HG02798 (cell line): ENCODE results near the gene ADRA2C.

Source experiments
- ATAC-seq: cut with Tn5 transposase; IDR thresholded peaks from one replicate; pipeline ENCODE4 v1.9.1; 2021; ENCODE audit warnings: mild to moderate bottlenecking; ENCODE audit not compliant: unreplicated experiment, poor library complexity

Gene ADRA2C

DNA sequence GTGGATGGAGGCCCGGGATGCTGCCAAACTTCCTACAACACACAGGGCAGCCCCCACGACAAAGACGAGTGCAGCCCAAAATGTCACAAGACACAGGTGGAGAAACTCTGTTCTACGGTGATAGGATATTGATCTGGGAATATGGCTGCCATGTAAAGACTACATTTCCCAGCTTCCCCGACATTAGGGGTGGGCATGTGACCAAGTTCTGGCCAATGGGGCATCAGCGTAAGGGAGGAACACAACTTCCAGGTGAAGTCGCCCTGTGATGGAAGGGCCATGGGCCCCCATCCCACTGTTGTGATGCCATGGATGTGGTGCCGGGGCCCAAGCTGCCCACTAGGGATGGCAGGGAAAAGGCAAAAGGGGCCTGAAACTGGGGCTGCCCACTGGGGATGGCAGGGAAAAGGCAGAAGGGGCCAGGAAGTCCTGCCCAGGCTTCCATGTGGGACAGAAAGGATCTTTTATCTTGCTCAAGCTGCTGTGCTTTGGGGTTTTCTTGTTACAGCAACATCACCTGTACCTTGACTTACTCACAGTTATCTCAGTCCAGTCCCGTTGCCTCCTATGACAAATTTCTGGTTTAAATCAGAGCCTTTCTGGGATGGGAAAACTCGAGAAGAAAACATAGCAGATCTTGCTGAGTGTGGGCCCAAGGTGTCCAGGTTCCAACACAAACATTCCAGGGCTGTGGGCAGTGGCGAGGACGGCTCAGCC is 9.7 kb upstream of the ADRA2C start:
- no peak for ATAC-seq

DNA sequence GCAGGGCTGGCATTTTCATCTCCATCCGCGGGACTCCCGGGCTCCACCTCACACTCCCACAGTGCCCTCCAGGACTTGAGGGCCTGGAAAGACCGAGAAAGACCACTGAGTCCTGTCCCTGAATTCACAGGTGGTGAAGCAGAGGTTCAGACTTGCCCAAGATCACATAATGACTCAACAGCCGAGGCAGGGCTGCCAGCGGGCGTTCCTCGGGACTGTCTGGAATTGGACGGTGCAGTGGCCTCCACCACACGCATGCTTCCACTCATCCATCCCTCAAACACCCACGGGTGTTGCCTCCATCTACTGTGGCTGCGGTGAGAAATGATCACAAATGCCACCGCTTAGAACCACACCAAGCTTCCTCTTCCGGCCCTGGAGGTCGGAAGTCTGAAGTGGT is 6.9 kb upstream of the ADRA2C start:
- no peak for ATAC-seq

DNA sequence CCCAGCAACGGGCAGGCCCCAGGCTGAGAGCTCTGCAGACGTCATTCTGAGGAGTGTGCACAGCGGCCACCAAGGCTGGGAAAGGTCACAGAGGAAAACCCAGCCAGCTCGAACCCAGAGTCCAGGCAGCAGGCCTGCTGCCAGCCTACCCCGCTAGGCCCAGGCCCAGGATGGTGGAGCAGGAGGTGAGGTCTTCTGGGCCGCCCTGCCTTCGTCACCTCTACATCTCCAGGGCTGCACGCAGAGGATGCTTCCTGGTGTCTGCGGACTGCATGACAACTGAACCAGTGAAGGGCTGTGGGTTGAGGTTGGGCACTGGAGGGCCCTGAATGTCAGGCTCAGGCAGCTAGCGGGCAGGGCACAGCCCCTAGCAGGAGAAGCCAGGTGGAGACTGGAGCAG is 5.8 kb upstream of the ADRA2C start:
- ATAC-seq, result no peak

DNA sequence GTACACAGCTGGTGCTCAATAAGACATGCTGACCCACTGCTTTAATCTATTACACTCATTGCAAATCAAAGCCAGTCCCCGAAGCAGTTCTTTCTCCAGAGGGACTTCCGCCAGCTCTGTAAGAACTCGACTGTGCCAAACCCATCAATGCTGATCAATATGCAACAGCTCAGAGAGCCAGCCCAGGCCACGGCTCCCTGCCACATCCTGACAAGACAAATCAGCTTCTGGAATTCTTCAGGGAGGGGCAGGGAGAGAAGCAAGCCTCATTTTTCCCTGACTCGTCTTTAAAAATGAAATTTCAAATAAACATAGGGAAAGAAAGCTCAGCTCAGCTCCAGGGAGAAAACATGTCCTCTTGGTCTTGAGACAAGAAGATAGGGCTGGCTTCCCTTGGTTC is 5.3 kb upstream of the ADRA2C start:
- ATAC-seq, result no peak

DNA sequence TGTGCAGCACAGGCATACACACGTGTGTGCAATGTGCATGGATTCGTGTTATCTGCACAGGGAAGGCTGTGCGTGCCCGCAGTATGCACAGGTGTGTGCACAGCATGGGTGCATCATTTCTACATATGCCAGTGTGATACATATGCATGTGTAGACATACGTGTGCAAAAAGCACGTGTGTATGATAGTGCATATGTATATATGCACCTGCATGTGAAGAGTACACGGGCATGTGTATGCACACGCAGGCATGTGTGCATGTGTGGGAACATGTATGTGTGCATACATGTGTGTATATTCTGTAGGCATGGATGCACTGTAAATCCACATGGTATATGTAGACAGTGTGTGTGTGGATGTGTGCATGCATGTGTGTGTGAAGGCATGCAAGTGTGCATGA is 3.9 kb upstream of the ADRA2C start:
- no peak for ATAC-seq

DNA sequence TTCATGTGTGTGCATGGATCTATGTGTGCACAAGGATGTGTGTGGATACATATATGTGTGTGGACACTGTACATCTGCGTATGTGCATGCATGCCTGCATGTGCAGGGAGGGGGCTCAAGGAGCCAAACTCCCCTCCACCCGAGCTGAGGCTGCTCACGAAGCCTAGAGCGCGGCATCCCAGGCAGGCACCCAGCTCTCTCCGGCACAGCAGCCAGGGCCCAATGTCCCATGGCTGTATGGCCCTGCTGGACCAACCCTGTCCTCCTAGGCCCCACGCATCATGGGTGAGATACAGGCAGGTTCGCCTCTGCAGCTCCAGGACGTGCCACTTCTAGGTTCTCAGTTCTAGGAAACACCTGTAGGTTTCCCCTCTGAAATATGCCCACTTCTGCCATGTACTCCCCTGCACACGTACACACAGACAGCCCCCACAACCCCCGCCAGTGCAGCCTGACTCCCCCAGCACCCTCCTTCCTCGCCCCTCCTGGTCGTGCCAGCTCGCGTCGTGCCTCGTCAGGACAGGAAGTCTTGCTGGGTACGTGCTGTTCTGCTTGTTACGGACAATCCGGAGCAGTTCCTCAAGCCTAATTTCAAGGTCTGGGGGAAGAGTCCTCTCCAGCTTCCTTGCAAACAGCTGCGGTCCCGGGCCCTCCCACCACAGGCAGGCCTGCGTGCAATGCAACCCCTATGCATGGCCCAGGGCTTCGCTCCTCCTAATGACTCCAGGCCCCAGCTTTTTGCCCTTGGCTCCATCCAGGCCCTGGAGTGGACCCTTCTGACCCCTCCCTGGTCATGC is 3.2 kb upstream of the ADRA2C start:
- no peak for ATAC-seq

DNA sequence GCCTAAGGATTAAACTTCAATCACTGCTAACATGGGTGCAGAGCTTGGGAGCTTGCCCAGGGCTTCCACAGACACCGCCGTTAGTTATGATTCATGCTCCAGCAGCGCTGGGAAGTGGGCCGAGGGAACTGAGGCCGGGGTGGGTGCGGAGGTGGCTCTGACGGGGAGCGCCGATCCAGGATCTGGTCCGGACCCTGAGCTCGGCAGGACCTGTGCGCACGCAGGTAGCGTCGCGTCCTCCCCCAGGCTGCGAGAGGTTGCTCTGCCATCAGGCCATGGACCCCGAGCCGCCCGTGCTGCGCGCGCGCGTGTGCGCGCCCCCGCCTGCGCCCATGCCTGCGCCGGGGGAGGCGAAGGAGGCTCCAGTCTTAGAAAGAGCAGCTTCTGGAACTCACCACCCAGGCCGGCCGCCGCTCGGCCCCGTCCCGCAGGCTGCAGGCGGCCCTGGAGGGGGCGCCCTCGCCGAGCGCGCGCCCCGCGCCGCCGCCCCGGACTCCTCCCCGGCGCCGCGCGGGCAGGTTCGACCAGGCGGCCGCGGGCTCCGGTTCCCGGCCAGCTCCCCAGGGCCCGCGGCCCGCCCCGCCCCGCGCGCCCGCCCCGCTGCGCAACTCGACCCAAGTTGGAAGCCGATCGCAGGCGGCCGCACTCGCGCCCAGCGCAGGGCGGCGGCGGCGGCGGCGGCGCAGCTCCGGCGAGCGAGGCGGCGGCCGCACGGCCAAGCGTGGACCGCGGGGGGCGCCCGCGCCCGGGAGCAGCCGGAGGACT is 732 bp upstream of the ADRA2C start:
- ATAC-seq, result no peak

DNA sequence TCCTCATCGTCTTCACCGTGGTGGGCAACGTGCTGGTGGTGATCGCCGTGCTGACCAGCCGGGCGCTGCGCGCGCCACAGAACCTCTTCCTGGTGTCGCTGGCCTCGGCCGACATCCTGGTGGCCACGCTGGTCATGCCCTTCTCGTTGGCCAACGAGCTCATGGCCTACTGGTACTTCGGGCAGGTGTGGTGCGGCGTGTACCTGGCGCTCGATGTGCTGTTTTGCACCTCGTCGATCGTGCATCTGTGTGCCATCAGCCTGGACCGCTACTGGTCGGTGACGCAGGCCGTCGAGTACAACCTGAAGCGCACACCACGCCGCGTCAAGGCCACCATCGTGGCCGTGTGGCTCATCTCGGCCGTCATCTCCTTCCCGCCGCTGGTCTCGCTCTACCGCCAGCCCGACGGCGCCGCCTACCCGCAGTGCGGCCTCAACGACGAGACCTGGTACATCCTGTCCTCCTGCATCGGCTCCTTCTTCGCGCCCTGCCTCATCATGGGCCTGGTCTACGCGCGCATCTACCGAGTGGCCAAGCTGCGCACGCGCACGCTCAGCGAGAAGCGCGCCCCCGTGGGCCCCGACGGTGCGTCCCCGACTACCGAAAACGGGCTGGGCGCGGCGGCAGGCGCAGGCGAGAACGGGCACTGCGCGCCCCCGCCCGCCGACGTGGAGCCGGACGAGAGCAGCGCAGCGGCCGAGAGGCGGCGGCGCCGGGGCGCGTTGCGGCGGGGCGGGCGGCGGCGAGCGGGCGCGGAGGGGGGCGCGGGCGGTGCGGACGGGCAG is 792 bp downstream of the ADRA2C start:
- no peak for ATAC-seq

DNA sequence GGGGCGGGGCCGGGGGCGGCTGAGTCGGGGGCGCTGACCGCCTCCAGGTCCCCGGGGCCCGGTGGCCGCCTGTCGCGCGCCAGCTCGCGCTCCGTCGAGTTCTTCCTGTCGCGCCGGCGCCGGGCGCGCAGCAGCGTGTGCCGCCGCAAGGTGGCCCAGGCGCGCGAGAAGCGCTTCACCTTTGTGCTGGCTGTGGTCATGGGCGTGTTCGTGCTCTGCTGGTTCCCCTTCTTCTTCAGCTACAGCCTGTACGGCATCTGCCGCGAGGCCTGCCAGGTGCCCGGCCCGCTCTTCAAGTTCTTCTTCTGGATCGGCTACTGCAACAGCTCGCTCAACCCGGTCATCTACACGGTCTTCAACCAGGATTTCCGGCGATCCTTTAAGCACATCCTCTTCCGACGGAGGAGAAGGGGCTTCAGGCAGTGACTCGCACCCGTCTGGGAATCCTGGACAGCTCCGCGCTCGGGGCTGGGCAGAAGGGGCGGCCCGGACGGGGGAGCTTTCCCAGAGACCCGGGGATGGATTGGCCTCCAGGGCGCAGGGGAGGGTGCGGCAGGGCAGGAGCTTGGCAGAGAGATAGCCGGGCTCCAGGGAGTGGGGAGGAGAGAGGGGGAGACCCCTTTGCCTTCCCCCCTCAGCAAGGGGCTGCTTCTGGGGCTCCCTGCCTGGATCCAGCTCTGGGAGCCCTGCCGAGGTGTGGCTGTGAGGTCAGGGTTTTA is 1.5 kb downstream of the ADRA2C start:
- ATAC-seq, result no peak

DNA sequence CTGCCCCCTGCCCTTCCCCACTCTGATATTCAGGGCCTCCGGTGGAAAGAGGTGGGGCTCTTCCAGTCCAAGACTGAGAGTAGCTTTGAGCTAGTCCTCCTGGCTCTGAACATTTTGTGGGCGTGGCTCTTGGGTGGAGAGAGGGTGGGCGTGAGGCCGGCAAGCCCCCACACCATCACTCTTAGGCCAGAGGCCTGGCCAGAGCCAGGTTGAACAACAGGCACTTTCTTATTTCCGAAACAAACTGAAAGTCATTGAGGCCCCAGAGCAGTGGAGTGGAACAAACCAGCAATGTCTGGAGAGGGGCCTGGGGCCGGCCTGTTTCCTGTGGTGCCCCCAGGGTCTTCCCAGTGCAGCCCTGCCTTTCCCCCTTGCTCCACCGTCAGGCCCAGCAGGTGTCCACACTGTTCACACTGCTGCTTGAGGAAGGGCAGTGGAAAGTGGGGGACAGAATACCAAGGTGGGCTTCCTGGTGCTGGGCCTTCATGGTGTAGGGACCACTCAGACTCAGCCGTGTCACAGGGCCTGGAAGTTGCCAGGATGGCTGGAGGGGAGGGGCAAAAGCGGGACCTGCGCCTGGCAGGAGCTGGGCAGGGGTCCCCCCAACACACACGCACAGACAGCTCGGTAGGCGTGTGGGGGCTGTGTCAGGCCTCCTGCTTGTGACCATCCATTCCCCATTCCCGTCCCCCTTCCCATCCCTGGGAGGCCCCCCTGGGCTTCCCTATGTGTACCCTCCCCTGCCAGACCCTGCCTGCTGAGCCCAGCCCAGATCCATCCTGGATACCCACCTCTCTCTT is 2.9 kb downstream of the ADRA2C start:
- ATAC-seq, result no peak

DNA sequence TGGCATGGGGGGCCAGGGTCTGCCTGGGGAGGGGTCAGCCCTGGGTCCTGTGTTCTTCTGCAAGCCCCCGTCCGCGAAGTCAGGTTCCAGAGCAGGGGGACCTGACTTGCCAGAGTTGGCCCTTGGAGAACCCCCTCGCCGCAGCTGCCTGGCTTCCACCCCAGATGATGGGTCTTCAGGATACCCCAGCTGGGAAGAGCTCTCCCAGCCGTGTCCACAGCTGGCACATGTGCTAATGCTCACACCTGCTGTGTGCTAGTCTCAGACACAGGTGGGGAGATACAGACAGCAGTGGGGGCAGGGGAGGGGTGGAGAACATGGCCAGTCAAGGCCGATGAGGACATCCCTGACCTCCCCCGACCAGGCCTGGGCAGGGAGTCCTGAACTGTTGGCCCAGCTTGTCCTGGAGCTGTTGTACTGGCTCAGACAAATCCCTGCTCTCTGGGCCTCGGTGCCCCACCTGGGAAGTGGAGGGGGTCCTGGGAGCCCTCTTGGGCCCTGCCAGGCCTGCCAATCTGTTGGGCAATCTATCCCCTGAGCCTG is 3.5 kb downstream of the ADRA2C start:
- no peak for ATAC-seq

DNA sequence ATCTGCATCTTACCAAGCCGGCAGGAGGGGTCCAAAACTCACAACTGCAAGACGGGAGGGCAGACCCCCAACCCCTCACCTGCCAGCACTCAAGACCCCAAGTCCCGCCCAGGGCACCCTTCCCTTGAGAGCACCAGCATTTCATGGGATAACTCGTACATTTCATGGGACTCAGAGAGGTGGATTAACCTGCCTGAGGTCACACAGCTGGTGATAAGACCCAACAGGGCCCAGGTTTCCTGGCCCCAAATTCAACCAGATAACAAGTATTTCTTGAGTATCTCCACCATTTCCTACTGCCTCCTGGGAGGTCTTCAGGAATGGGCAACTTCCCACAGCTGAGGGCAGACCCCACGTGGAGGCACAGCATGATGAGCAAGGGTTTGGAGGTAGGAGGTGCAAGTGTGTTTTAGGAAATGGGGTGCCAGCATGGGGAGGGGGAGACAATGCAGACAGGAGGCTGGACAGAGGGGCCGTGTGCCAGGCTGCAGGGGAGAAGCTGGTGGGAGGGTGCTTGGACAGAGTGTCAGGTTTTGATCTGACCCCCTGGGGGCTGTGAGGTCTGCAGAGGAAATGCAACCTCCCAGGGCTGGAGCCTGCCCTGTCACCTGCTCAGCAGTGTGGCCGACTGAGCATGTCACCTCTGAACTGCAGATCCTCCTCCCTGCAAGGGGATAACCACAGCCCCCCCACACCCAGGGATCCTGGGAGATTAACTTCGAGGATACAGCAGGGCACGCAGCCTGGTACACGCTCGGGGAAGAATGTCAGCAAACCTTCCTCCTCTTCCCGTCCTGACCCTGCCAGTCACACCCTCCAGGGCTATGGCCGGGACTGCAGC is 4.4 kb downstream of the ADRA2C start:
- ATAC-seq, result no peak

DNA sequence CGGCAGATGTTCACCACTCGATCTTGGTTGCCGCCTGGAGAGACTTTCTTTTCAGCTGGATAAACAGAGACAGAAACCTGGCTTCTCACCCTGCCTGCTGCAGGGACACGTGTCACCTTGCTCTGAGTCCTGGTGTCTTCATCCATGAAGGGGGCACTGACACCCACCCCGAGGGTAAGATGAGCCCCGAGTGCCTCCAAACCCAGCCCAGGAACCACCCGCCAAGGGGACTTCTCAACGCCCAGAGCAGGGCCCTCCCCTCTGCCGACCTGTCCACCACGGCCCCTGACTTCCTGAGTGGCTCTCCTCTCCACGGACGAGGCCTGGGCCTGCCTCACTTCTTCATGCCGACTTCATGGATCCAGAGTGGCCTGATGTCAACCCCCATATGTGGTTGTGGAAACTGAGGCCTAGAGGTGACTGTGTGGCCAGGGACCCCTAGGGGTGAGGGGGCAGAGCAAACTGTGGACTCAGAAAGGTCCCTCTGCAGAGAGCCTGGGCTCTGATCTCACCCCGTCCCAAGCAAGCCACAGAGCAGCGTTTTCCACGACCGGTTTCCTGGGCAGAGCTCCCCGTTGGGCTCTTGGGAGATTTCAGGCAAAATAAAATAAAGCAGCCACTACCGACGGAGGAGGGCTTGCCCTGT is 5.1 kb downstream of the ADRA2C start:
- ATAC-seq, result no peak

DNA sequence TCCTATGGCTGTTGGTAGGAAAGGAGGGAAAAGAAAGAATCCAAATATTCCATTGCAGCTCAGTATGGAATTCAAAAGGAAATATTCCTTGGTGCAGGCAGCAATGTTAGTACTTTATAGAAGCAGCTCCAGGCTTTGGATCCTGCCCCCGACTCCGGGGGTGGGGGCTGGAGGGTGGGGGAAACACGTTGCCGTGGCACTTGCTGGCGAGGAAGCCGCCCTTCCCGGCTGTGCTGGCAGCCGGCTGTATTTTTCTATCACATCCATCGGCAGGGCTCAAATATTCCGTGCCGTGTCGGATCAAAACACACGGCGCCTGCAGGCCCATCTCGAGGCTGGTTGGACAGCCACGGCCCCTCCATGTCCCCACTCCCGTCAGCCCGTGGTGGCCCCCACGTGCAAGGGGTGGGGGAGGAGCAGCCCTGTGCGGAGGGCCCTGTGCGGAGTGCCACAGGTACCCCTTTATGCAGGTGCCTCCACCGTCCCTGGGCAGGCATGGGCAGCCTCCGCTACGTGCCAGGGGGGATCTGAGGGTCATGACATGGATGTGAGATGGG is 5.8 kb downstream of the ADRA2C start:
- ATAC-seq, result no peak

DNA sequence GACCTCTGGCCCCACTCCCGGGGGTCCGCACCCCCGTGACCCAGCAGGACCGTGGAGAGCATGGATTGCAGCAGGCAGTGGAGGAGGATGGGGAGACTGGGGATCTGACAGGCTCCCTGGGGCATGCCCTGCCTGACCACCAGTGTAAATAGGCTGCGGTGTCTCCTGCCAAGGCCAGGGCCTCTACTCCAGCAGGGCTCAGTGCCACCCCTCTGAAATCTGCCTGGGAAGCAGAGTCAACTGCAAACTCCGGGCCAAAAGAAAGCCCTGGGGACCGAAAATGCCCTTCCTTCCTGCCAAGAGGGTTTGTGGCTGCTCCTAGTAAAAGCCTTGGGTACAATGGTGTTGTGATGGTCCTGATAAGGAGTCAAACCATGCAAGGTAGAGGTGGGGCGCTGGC is 6.4 kb downstream of the ADRA2C start:
- no peak for ATAC-seq

DNA sequence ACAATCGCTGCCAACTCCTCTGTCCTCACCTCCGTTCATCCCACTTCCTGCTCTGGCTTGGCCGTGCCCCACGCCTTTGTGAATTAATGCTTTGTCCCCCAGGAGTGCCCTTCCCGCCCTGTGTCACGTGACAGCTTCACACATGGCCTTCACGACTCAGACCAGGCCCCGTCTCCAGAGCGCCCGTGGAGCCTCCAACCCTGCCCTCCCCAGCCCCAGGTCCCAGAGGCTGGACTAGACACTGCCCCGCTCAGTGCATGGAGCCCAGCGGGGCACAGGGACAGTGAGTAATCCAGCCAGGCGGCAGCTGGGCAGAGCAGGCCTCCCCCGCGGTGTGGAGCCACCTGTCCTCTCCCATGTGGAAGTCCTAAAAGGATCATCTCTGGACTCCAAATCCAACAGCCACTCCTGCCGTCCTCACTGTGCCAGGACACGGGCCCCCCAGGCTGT is 7.4 kb downstream of the ADRA2C start:
- ATAC-seq, result no peak

DNA sequence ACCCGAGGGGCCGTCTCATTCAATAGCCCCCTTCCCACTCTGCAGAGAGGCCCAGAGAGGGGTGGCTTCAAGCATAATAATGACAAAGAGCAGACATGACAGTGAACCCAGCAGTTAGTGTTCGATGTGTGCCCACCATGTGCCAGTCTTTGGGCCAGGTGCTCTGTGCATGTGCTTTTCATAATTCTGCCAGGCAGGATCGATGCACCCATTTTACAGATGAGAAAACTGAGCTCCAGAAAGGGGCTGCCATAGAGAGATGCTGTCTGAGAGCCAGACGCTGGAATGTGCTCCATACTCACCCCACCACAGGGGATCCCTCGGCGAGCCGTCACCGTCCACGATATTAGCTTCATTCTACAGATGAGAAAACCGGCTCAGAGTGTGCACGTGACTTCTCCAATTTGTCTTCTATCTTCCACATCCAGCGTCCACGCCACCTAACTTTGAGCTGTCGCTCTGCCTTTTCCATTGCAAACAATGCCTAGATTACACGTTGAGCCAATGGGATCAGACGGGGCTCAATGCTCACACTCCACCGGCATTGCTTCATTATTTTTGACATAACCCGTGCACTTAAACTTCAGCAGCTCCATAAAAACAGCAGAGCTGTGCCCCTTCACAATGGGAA is 8.2 kb downstream of the ADRA2C start:
- ATAC-seq, result no peak
